Ramos (cell line): ENCODE data around the gene RPS4Y2.

Experiments
- in situ Hi-C: fragments of 300-500 bp; cut with MboI; formaldehyde crosslinking; loops from one replicate; pipeline ENCODE4 v1.14.3; 2022; ENCODE audit warnings: low sequenced_read_pairs; ENCODE audit not compliant: unreplicated experiment

The RPS4Y2 gene

GRCh38 chrY:20817067-20817466 is 61.2 kb downstream of the RPS4Y2 start:
- in situ Hi-C loops: no loop called here
